GM12891 (cell line): ENCODE measurements around the gene PDPK1.

Experiments
- PAX5 ChIP-seq: IDR thresholded peaks from 2 replicates; pipeline ENCODE4 v1.6.1; 2011; ENCODE audit warnings: low read length, moderate library complexity, mild to moderate bottlenecking; ENCODE audit not compliant: insufficient read depth, severe bottlenecking
- POLR2A ChIP-seq: IDR thresholded peaks from 2 replicates; pipeline ENCODE4 v1.6.1; 2011; ENCODE audit warnings: low read depth, low read length, control low read depth
- POLR2AphosphoS5 ChIP-seq: IDR thresholded peaks from 2 replicates; pipeline ENCODE4 v1.6.1; 2011; ENCODE audit warnings: low read depth, low read length, control low read depth
- POU2F2 ChIP-seq: IDR thresholded peaks from 2 replicates; pipeline ENCODE4 v1.6.1; 2011; ENCODE audit warnings: low read depth, mild to moderate bottlenecking, control low read depth, low read length, moderate library complexity
- SPI1 ChIP-seq: IDR thresholded peaks from 2 replicates; pipeline ENCODE4 v1.6.1; 2011; ENCODE audit warnings: low read depth, low read length, control low read depth
- TAF1 ChIP-seq: IDR thresholded peaks from 2 replicates; pipeline ENCODE4 v1.6.1; 2011; ENCODE audit warnings: low read depth, low read length, control low read depth

DNA sequence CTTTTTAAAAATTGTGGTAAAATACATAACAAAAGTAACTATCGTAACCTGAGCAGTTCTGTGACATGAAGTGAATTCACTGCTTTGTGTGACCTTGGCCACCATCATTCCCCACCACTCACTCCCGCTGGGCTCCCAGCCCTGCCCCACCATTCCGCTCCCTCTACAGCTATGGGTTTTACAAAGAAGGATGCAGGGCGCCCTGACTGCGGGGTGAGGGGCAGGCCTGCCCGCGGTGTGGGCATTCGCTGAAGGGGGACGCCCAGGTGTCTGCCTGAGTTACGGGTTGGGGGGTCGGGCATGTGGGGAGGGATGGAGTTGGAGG, 6.5 kb upstream of the PDPK1 start, which contains the start of gene CEMP1:
- TF ChIP-seq POLR2A (no peak), SPI1 (no peak), TAF1 (no peak), POLR2AphosphoS5 (no peak), PAX5 (no peak), POU2F2 (no peak)
